B cell (primary cell): ENCODE data around the gene OR13J1. TPM values are rescaled to one million over a fixed set of nuclear protein-coding genes. Genes with fewer than 3 reads are reported as not detected.

Experiments used
- ATAC-seq: fragments of 200-7000 bp; cut with Tn5 transposase; one replicate; pipeline ENCODE4 v1.10.0; 2021; ENCODE audit warnings: low read depth, mild to moderate bottlenecking, moderate number of reproducible peaks, moderate library complexity
- CTCF ChIA-PET: fragments of 350-600 bp; sonication (Branson Sonifier 250); formaldehyde crosslinking; loops from one replicate; lab custom pipeline; 2021; ENCODE audit warnings: antibody characterized with exemption, inconsistent platforms; lab: Charles Lee
- POLR2A ChIA-PET: fragments of 350-600 bp; sonication (Branson Sonifier 250); formaldehyde crosslinking; loops from one replicate; lab custom pipeline; 2021; ENCODE audit warnings: antibody characterized with exemption; lab: Charles Lee
- DNase-seq: peaks from one replicate; pipeline ENCODE4 v3.0.0; 2013
- H2AFZ ChIP-seq: 2 replicates; pipeline ENCODE4 v1.6.1; 2012; ENCODE audit warnings: mild to moderate bottlenecking, low read depth, low read length; ENCODE audit not compliant: insufficient read depth, poor library complexity, severe bottlenecking
- H3K27ac ChIP-seq, 2 donors: 1 replicate in 1 of 2; 2 replicates in 1 of 2; pipeline ENCODE4 v1.5.1; 2012 to 2013; ENCODE audit warnings: low read length in 2 of 2, mild to moderate bottlenecking in 2 of 2, moderate library complexity in 1 of 2
- H3K27me3 ChIP-seq, 4 experiments: fragments of 200-600 bp in 1 of 4; sonication (generic) in 1 of 4; replicated peaks in 1 of 4; 1 replicate in 2 of 4; 2 replicates in 2 of 4; pipeline versions ENCODE4 v1.6.1 to v1.7.0; 2013 to 2016; ENCODE audit warnings: low read length in 3 of 4, mild to moderate bottlenecking in 2 of 4, mixed read lengths in 1 of 4, moderate library complexity in 1 of 4; ENCODE audit not compliant: insufficient read depth in 4 of 4, control insufficient read depth in 3 of 4; ENCODE audit errors: control extremely low read depth in 1 of 4
- H3K36me3 ChIP-seq, 2 experiments: replicated peaks in 1 of 2; 1 replicate in 1 of 2; 2 replicates in 1 of 2; pipeline versions ENCODE4 v1.6.1 to v1.7.1; 2013; ENCODE audit warnings: low read length in 1 of 2; ENCODE audit not compliant: insufficient read depth in 2 of 2, control insufficient read depth in 1 of 2; ENCODE audit errors: control extremely low read depth in 1 of 2, extremely low read depth in 1 of 2
- H3K4me1 ChIP-seq, 2 donors: fragments of 200-600 bp in 1 of 2; sonication (generic) in 1 of 2; 1 replicate in 1 of 2; 2 replicates in 1 of 2; pipeline versions ENCODE4 v1.5.1 to v1.6.1; 2013 to 2017; ENCODE audit warnings: low read length in 2 of 2; ENCODE audit not compliant: control insufficient read depth in 2 of 2, insufficient read depth in 2 of 2
- H3K4me2 ChIP-seq: replicated peaks from 2 replicates; pipeline ENCODE3; 2012; ENCODE audit warnings: mild to moderate bottlenecking, low read depth, low read length; ENCODE audit not compliant: poor library complexity, severe bottlenecking
- H3K4me3 ChIP-seq, 5 experiments: fragments of 200-600 bp in 1 of 5; sonication (generic) in 1 of 5; 1 replicate in 3 of 5; 2 replicates in 2 of 5; pipeline versions ENCODE4 v1.5.1 to v1.7.0; 2011 to 2016; ENCODE audit warnings: low read length in 4 of 5, mild to moderate bottlenecking in 4 of 5, low read depth in 2 of 5, control low read depth in 1 of 5, moderate library complexity in 1 of 5; ENCODE audit not compliant: insufficient read depth in 1 of 5; ENCODE audit errors: control extremely low read depth in 1 of 5, extremely low read depth in 1 of 5
- H3K79me2 ChIP-seq: fragments of 200-600 bp; sonication (generic); one replicate; pipeline ENCODE4 v1.6.0; 2016; ENCODE audit warnings: low read length; ENCODE audit not compliant: control insufficient read depth, insufficient read depth
- H3K9ac ChIP-seq: fragments of 200-600 bp; sonication (generic); 2 replicates; pipeline ENCODE4 v1.6.1; 2017; ENCODE audit warnings: mild to moderate bottlenecking, low read length, moderate library complexity
- H3K9me3 ChIP-seq, 3 donors: one replicate each; pipeline versions ENCODE4 v1.6.1 to v1.7.1; 2013; ENCODE audit warnings: low read length in 2 of 3; ENCODE audit not compliant: control insufficient read depth in 2 of 3, insufficient read depth in 1 of 3; ENCODE audit errors: control extremely low read depth in 1 of 3
- H4K20me1 ChIP-seq: 2 replicates; pipeline ENCODE4 v1.6.0; 2012; ENCODE audit warnings: mild to moderate bottlenecking, low read length; ENCODE audit not compliant: insufficient read depth, control insufficient read depth, poor library complexity, severe bottlenecking
- H3K27ac Mint-ChIP-seq: one replicate; pipeline ENCODE4 v1.8.0; 2021; ENCODE audit warnings: mixed read lengths
- H3K27me3 Mint-ChIP-seq: one replicate; pipeline ENCODE4 v1.8.0; 2021; ENCODE audit warnings: mixed read lengths
- H3K4me1 Mint-ChIP-seq: one replicate; pipeline ENCODE4 v1.8.0; 2021; ENCODE audit warnings: mixed read lengths
- H3K4me3 Mint-ChIP-seq: one replicate; pipeline ENCODE4 v1.8.0; 2021; ENCODE audit warnings: mixed read lengths
- H3K9me3 Mint-ChIP-seq: one replicate; pipeline ENCODE4 v1.8.0; 2022; ENCODE audit warnings: mixed read lengths; ENCODE audit not compliant: insufficient read depth
- EZH2 ChIP-seq: IDR thresholded peaks from 2 replicates; pipeline ENCODE4 v1.6.1; 2012; ENCODE audit warnings: borderline replicate concordance, low read depth, mild to moderate bottlenecking, moderate library complexity, low read length; ENCODE audit not compliant: insufficient read depth, poor library complexity, severe bottlenecking
- WGBS: methylation state at CpG from one replicate; pipeline ENCODE4 v1.1.5; 2013; ENCODE audit warnings: missing lambda C conversion rate; ENCODE audit not compliant: insufficient coverage; 5-methylcytosine and 5-hydroxymethylcytosine counted together
- intact Hi-C: fragments of 100-400 bp; cut with micrococcal nuclease; formaldehyde crosslinking; loops from one replicate; pipeline ENCODE4 v1.10.0; 2022
- polyA plus RNA-seq: library from polyadenylated mRNA; depleted of rRNA; stranded (reverse); fragments of >200 nt; gene quantifications from 2 replicates; pipeline ENCODE4 v1.2.3, GENCODE V29; 2012
- total RNA-seq, 2 donors: library from RNA; stranded (reverse); fragments of 120-200 nt in 1 of 2; gene quantifications; 1 replicate in 1 of 2; 2 replicates in 1 of 2; pipeline versions ENCODE4 v1.2.3 to v1.2.4, GENCODE V29; 2013 to 2022
- TF ChIP-seq, protein P1 (sequence below): fragments of 200-600 bp; IDR thresholded peaks from one replicate; pipeline ENCODE4 v1.8.0; 2022; ENCODE audit warnings: antibody characterized with exemption, mild to moderate bottlenecking

The OR13J1 gene
- total and polyA plus RNA-seq, 2 donors (not counting 1 experiment from before 2014, with no cell fraction given), result not detected

DNA sequence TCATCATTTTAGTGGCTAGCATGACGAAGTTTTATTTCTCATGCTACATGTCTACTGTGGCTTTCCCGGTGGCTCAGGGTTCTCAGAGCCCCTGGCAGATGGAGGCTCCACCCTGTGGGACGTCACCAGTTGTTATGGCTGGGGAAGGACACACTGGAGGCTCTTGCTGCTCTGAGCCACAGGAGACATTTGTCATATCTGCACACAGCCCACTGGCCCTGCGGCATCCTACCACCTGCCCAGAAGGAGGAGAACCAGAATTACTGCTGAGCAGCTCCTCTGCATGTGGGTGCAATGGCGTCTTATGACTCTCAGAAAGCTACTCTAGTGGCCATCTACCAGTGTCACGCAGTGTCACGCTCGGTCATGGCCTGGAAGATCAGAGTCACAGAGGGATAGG lies 6.6 kb downstream of the OR13J1 start:
- H3K9me3 ChIP-seq, result no peaks in the 10 kb centered on the region
- Mint-ChIP-seq H3K9me3 (no peaks in the 10 kb centered on the region), H3K27ac (no peak overlapping the region), H3K27me3 (peaks cover 22% of the 10 kb centered on the region), H3K4me3 (no peak overlapping the region), H3K4me1 (no peaks in the 10 kb centered on the region)
- ChIA-PET CTCF (interaction anchor here (0.7 to 2.2 kb wide), 4 partner anchors 14 to 47 kb away, joined by 4 to 8 read pairs (median 4); no protein-coding TSS in a partner anchor), POLR2A (no interaction called here)
- no peaks in the 10 kb centered on the region for H3K79me2 ChIP-seq
- no peak overlapping the region for H3K9ac ChIP-seq
- ATAC-seq (no peak), DNase-seq (no peak)
- intact Hi-C loops, result no loop called here
- H3K27me3 ChIP-seq, result peaks cover 0 to 12% (median 3%) of the 10 kb centered on the region in 4 experiments
- WGBS, result 93% methylated on average over 8 of the region's 8 CpGs
- no peaks in the 10 kb centered on the region for H4K20me1 ChIP-seq
- no peaks in the 10 kb centered on the region for H3K36me3 ChIP-seq
- TF ChIP-seq EZH2, result no peak
- TF ChIP-seq, protein P1, sequence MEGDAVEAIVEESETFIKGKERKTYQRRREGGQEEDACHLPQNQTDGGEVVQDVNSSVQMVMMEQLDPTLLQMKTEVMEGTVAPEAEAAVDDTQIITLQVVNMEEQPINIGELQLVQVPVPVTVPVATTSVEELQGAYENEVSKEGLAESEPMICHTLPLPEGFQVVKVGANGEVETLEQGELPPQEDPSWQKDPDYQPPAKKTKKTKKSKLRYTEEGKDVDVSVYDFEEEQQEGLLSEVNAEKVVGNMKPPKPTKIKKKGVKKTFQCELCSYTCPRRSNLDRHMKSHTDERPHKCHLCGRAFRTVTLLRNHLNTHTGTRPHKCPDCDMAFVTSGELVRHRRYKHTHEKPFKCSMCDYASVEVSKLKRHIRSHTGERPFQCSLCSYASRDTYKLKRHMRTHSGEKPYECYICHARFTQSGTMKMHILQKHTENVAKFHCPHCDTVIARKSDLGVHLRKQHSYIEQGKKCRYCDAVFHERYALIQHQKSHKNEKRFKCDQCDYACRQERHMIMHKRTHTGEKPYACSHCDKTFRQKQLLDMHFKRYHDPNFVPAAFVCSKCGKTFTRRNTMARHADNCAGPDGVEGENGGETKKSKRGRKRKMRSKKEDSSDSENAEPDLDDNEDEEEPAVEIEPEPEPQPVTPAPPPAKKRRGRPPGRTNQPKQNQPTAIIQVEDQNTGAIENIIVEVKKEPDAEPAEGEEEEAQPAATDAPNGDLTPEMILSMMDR, result no peak
- H3K4me3 ChIP-seq, result no peak overlapping the region
- H3K4me1 ChIP-seq, result no peaks in the 10 kb centered on the region
- no peak overlapping the region for H2AFZ ChIP-seq
- H3K27ac ChIP-seq, result no peak overlapping the region
- H3K4me2 ChIP-seq, result no peak overlapping the region

DNA sequence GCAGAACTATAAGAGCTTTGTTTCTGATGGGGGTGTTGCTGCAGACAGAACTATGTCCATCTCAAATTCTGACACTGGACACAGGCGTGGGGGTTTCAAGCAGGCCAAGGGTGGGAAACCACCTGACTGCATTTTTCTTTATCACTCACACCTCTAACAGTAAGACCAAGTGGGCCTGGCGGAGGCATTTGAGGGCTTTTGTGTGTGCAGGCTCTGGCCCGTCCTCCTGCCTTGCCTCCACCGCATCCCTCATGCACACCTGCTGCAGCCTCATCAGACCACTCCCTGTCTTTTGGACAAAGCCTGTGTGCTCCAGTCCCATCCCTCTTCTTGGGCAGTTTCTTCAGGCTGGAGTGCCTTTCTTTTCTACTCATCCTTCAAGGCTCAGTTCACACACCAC lies 7.9 kb downstream of the OR13J1 start:
- H3K9me3 ChIP-seq, result no peaks in the 10 kb centered on the region
- no peak overlapping the region for H2AFZ ChIP-seq
- TF ChIP-seq EZH2, result no peak
- TF ChIP-seq, protein P1, result no peak
- no peak overlapping the region for H3K27ac ChIP-seq
- peaks cover 0 to 12% (median 3%) of the 10 kb centered on the region in 4 experiments for H3K27me3 ChIP-seq
- Mint-ChIP-seq H3K27me3 (peaks cover 22% of the 10 kb centered on the region), H3K9me3 (no peaks in the 10 kb centered on the region), H3K4me3 (no peak overlapping the region), H3K4me1 (no peaks in the 10 kb centered on the region), H3K27ac (no peak overlapping the region)
- H3K79me2 ChIP-seq, result no peaks in the 10 kb centered on the region
- CTCF ChIA-PET, result interaction anchor here (0.5 to 2.5 kb wide), 6 partner anchors 15 to 281 kb away, joined by 3 to 10 read pairs (median 4); no protein-coding TSS in a partner anchor
- POLR2A ChIA-PET, result no interaction called here
- H3K9ac ChIP-seq, result no peak overlapping the region
- no peak overlapping the region for H3K4me2 ChIP-seq
- H4K20me1 ChIP-seq, result no peaks in the 10 kb centered on the region
- no peaks in the 10 kb centered on the region for H3K36me3 ChIP-seq
- H3K4me3 ChIP-seq, result no peak overlapping the region
- intact Hi-C loops, result no loop called here
- no peaks in the 10 kb centered on the region for H3K4me1 ChIP-seq
- 90% methylated on average over 4 of the region's 4 CpGs for WGBS
- ATAC-seq (no peak), DNase-seq (no peak)
